HG03469 (cell line): ENCODE data around the gene C1RL.

Experiments
- ATAC-seq: cut with Tn5 transposase; IDR thresholded peaks from one replicate; pipeline ENCODE4 v1.9.1; 2021; ENCODE audit warnings: mild to moderate bottlenecking, moderate library complexity, moderate number of reproducible peaks; ENCODE audit not compliant: unreplicated experiment

The C1RL gene

GRCh38 chr12:7093892-7094291 lies 15.1 kb downstream of the C1RL start:
- no peak for ATAC-seq

DNA sequence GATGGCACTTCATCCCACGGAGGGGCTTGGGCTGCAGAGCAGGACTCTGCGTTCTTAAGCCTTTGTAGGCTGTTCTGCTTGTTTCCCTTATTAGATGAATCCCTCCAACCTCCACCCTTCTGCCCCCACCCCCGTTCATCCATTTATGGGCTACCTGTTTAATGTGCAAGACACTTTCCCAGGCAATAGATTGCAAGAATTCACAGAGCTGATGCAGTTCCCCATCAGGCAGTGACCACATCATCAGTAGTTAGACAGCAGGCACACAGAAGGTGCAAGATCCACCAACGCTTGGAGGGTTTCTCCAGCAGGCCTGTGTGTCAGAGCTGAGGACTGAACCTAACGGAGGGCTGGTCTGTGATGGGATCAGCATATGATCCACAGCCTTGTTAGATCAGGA lies 15.5 kb downstream of the C1RL start:
- ATAC-seq = no peak

DNA sequence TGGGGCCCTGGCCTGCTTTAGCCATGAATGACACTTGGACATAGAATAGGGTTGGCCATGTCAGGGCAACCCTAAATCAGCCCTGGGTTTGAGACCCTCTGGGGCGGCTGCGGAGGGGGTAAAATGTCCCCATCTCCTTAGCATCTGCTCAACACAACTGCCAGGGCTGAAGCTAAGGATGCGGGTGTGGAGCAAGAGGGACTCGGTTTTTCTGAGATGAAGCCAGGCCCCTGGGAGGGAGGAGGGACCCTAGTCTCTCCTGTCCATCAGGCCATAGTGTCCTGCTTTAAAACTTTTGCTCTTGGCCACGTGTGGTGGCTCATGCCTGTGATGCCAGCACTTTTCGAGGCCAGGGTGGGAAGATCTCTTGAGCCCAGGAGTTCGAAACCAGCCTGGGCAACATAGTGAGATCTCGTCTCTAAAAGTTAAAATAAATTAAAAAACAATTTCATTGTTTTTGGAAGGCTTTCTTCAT lies 16.0 kb downstream of the C1RL start:
- ATAC-seq = no peak

- no peak for ATAC-seq
Observed at GRCh38 chr12:7092229-7092985, 16.6 kb downstream of the C1RL start, which contains the start of gene C1R. TSS of gene C1R (minus strand) at chr12:7092445. CDS start at chr12:7092388, 57 bp downstream.

DNA sequence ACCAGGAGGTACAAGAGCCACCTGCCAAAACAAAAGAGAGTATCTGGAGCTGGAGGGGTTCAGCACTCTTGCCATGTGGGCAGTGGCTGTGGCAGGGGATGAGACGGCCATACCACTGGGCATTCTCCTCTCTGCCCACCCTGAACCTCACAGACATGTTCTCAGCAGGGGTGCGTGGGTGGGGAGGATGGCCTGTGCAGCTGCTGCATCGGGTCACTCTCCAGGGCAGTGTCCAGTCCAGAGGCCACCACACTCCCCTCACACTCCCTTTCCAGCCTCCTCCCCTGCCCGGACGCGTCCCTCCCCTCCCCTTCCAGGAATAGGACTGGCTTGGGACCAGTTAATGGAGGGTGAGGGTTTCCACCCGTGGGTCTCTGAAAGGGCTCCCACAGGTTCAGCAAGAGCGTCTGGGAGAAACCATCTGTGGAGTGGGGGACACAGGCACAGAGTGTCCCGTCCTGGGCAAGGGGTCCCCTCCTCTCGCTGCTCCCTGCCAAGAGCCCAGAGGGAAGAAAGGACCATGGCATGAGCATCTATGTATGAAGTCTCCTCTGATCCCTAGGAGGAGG lies 17.3 kb downstream of the C1RL start:
- no peak for ATAC-seq

DNA sequence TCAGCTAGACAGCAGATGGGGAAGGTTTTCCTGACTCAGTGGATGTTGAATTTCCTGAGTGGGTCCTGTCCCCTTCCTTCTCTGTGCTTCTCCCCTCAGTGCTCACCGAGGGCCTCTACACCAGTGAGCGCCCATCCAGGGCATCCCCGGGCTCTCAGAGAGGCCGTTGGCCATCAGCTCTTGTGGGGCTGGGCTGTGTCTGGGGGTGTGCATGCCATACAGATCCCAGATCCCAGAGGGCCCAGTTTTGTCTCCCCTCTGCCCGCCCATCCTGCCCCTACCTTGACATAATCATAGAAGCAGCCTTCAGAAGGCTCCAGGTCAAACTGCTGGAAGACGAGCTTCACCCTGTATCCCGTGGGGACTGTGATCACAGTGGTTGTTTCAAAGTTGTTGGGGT lies 17.8 kb downstream of the C1RL start:
- ATAC-seq = no peak

DNA sequence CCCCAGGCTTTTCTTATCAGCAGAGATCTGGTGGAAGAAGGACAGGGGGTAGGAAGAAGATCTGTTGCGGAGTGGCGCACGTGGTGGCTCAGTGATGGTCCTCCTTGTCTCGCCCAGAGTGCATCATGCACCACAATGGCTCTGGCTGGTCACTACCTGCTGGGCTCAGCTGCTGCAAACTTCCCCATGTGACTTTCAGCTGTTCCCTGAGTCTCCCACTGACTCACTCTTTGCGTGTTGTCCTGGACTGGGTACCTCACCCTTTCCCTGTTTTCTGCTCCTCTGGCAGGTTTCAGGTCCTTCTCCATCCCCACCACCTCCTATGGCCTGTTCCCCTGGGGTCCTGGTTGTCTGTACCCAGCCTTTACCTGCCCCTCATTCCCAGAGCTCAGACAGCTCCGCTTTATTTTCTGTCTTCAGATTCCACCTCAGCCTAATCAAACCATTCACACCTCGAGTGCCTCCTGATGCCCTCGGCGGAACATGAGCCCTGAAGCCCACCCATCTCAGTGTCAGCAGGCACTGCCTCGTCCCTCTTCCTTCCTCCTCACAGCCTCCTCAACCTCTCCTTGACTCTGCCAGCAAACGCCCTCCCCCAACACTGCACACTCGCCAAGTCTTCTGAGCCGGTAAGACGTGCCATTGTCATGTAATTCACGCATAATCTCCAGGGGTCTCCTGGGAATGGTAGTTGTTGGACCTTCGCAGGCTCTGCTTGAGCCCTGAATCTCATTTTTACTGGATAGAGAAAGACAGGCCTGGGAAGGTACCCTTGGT lies 18.6 kb downstream of the C1RL start:
- no peak for ATAC-seq

DNA sequence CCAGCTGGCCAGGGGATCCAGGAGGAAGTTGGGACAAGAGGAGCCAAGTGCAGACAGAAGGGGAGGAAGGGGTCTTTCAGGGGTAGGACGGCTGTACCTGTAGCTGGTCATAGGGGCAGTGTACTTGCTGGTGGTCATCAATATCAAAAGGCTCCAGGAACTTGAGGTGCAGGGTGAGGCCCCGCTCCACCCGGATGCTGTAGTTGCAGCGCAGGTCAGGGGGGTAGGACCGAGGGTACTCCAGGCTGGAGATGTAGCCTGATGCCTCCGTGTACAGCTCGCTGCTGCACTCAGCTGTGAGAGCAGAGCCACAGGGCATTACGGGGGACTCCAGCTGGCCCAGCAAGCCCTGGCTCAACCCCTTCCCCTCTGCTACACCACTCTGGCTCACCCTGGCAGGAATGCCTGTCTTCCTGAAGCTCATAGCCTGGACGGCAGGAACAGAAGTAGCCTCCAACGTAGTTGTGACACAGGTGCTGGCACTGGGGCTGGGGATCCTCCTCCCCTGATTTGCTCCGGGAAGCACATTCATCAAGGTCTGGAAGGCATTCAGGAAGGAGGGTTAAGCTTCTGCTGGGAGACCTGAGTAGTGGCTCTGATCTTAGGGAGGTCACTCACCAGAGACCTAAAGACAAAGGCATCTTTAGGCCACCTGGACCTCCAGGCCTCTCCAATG lies 19.7 kb downstream of the C1RL start:
- no peak for ATAC-seq

- ATAC-seq = no peak
Observed at GRCh38 chr12:7083125-7083524, 25.9 kb downstream of the C1RL start.

- no peak for ATAC-seq
Observed at GRCh38 chr12:7081037-7081436, 28.0 kb downstream of the C1RL start.

- ATAC-seq = no peak
Observed at GRCh38 chr12:7079826-7080125, 29.2 kb downstream of the C1RL start.

GRCh38 chr12:7078163-7078562 lies 30.9 kb downstream of the C1RL start:
- ATAC-seq = no peak

- ATAC-seq = no peak
Observed at GRCh38 chr12:7076493-7076892, 32.5 kb downstream of the C1RL start.

- no peak for ATAC-seq
Observed at GRCh38 chr12:7075939-7076338, 33.1 kb downstream of the C1RL start.

GRCh38 chr12:7075518-7075917 lies 33.5 kb downstream of the C1RL start:
- no peak for ATAC-seq

- no peak for ATAC-seq
Observed at GRCh38 chr12:7073946-7074345, 35.1 kb downstream of the C1RL start.

DNA sequence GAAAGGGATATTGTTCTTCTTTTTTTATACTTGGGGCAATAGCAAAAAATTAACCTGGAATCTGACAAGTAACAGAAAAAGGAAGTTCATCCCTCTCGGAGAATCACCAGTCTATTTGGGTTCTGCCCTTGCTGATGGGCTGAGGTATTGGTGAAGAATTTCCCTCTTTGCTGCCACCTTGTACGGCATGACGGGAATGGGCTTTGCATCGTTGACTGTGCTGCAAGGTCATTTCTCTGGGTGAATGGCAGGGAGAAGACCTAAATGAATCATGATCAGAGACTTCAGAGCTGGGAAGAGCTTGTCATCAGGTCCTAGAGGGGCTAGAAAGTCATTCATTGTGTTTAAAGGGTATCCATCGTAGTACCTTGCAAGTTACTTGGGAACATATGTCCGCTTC lies 36.5 kb downstream of the C1RL start:
- ATAC-seq = no peak

DNA sequence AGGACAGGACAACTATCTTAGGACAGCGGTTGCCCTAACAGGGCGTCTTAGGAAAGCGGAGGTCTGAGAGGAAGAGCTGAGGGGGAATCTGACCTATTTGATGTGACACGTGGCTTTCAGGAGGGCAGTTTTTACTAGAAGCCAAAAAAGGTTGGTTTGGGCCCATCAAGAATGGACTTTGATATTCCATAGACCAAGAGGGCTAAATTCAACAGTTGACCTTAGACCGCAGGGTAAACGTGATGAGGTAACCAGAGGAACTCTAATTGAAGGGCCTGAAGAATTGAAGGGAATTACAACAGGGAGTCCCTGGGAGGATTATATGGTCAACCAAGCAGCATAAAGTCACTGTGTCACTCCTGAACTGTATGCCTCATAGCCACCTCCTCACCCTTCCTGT lies 37.0 kb downstream of the C1RL start:
- no peak for ATAC-seq

- ATAC-seq = no peak
Observed at GRCh38 chr12:7069386-7069785, 39.6 kb downstream of the C1RL start.

GRCh38 chr12:7068994-7069346 lies 40.0 kb downstream of the C1RL start:
- no peak for ATAC-seq

DNA sequence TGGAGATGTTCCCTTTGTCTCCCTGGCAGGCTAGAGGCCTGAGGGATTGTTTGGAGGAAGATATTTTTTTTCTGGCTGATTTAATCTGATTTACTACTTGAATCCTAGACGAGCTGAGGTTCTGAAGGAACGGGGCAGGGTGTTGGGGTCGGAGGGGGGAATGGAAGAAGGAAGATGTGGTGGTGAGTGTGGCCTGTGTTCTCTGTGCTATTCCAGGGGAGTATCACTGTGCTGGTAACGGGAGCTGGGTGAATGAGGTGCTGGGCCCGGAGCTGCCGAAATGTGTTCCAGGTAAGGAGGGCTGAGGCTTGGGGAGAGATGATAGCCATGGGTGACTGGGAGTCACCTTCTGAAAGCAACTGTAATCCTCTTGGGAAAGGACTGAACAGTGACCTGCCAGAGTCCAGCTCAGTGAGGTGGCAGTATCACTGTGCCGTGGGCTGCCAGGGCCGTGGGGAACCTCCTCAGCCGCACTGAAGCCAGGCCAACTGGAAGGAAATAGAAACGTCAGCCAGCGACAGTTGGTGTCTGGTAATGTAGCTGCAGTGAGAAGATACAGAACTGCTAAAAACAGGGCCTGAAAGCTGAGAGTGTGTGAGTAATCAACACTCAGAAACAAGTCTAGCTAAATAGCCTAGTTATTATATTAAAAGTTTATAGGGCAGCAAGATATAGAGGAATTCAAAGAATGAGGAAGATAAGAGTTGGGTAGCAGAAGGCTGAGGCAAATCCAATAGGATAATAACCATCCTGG lies 40.6 kb downstream of the C1RL start:
- no peak for ATAC-seq
